H9 (cell line): Measurements from ENCODE around the gene TBC1D19. TPM values are rescaled to one million over a fixed set of nuclear protein-coding genes. Genes with fewer than 3 reads are reported as not detected.

Experiments used
- DNase-seq: peaks from one replicate; pipeline ENCODE4 v3.0.0-alpha.2; 2017
- H2AFZ ChIP-seq: one replicate; pipeline ENCODE4 v1.6.1; 2013; ENCODE audit warnings: mild to moderate bottlenecking, low read length, control low read depth, moderate library complexity
- H2AK5ac ChIP-seq: 2 replicates; pipeline ENCODE4 v1.6.1; 2013; ENCODE audit warnings: low read length, control low read depth, mixed read lengths; ENCODE audit not compliant: insufficient read length
- H2BK120ac ChIP-seq: one replicate; pipeline ENCODE4 v1.6.1; 2013; ENCODE audit warnings: low read depth, mild to moderate bottlenecking, low read length, control low read depth, inconsistent platforms; ENCODE audit not compliant: poor library complexity, severe bottlenecking
- H2BK12ac ChIP-seq: 2 replicates; pipeline ENCODE4 v1.6.1; 2013; ENCODE audit warnings: low read length, control low read depth, mixed read lengths, low read depth; ENCODE audit not compliant: insufficient read length
- H2BK15ac ChIP-seq: 2 replicates; pipeline ENCODE4 v1.6.1; 2013; ENCODE audit warnings: low read depth, low read length, control low read depth
- H2BK20ac ChIP-seq: one replicate; pipeline ENCODE4 v1.6.1; 2013; ENCODE audit warnings: low read depth, mild to moderate bottlenecking, low read length, control low read depth, inconsistent platforms; ENCODE audit not compliant: poor library complexity, severe bottlenecking
- H2BK5ac ChIP-seq: 2 replicates; pipeline ENCODE4 v1.6.1; 2013; ENCODE audit warnings: low read length, control low read depth, mixed read lengths; ENCODE audit not compliant: insufficient read length
- H3K14ac ChIP-seq: 2 replicates; pipeline ENCODE4 v1.6.1; 2013; ENCODE audit warnings: low read length, control low read depth; ENCODE audit not compliant: insufficient read depth
- H3K18ac ChIP-seq: 2 replicates; pipeline ENCODE4 v1.6.1; 2013; ENCODE audit warnings: low read depth, mild to moderate bottlenecking, mixed read lengths, low read length, control low read depth; ENCODE audit not compliant: insufficient read length
- H3K23ac ChIP-seq: 2 replicates; pipeline ENCODE4 v1.6.1; 2013; ENCODE audit warnings: low read length, control low read depth, mixed read lengths, low read depth; ENCODE audit not compliant: insufficient read length
- H3K23me2 ChIP-seq: 2 replicates; pipeline ENCODE4 v1.6.1; 2013; ENCODE audit warnings: low read depth, mild to moderate bottlenecking, mixed read lengths, low read length, control low read depth; ENCODE audit not compliant: insufficient read length, poor library complexity, severe bottlenecking
- H3K27ac ChIP-seq: 2 replicates; pipeline ENCODE4 v1.5.1; 2013; ENCODE audit warnings: low read length, control low read depth, mixed read lengths, low read depth; ENCODE audit not compliant: insufficient read length
- H3K27me3 ChIP-seq: 2 replicates; pipeline ENCODE4 v1.6.1; 2013; ENCODE audit warnings: low read length, control low read depth, inconsistent platforms; ENCODE audit not compliant: insufficient read depth
- H3K4ac ChIP-seq: 2 replicates; pipeline ENCODE4 v1.6.1; 2013; ENCODE audit warnings: low read depth, mild to moderate bottlenecking, control low read depth, inconsistent platforms, low read length, moderate library complexity
- H3K4me1 ChIP-seq: 2 replicates; pipeline ENCODE4 v1.6.1; 2013; ENCODE audit warnings: low read length, control low read depth, inconsistent platforms; ENCODE audit not compliant: insufficient read depth
- H3K4me2 ChIP-seq: 2 replicates; pipeline ENCODE4 v1.6.1; 2013; ENCODE audit warnings: low read length, control low read depth, mixed read lengths; ENCODE audit not compliant: insufficient read length, insufficient read depth
- H3K56ac ChIP-seq: 2 replicates; pipeline ENCODE4 v1.6.1; 2013; ENCODE audit warnings: low read depth, mild to moderate bottlenecking, mixed read lengths, low read length, control low read depth; ENCODE audit not compliant: insufficient read length
- H3K79me1 ChIP-seq: 2 replicates; pipeline ENCODE4 v1.6.1; 2013; ENCODE audit warnings: low read depth, mild to moderate bottlenecking, moderate library complexity, low read length, control low read depth, inconsistent platforms; ENCODE audit not compliant: insufficient read depth, poor library complexity, severe bottlenecking
- H3K79me2 ChIP-seq: 2 replicates; pipeline ENCODE4 v1.6.1; 2013; ENCODE audit warnings: low read length, control low read depth, inconsistent platforms; ENCODE audit not compliant: insufficient read depth
- H3K9ac ChIP-seq: 2 replicates; pipeline ENCODE4 v1.6.1; 2013; ENCODE audit warnings: low read length, control low read depth, mixed read lengths; ENCODE audit not compliant: insufficient read length; ENCODE audit errors: extremely low read depth
- H3K9me3 ChIP-seq: one replicate; pipeline ENCODE4 v1.6.1; 2013; ENCODE audit warnings: low read depth, low read length, inconsistent platforms; ENCODE audit not compliant: control insufficient read depth
- H3T11ph ChIP-seq: one replicate; pipeline ENCODE4 v1.6.1; 2013; ENCODE audit warnings: mild to moderate bottlenecking, low read length, control low read depth, inconsistent platforms
- H4K20me1 ChIP-seq: one replicate; pipeline ENCODE4 v1.6.1; 2013; ENCODE audit not compliant: control insufficient read depth, insufficient read length, insufficient read depth
- H4K5ac ChIP-seq: 2 replicates; pipeline ENCODE4 v1.6.1; 2013; ENCODE audit warnings: low read depth, mild to moderate bottlenecking, mixed read lengths, low read length, control low read depth; ENCODE audit not compliant: insufficient read length
- H4K8ac ChIP-seq: replicated peaks from 2 replicates; pipeline ENCODE4 v1.6.1; 2013; ENCODE audit warnings: low read length, control low read depth, mixed read lengths, low read depth; ENCODE audit not compliant: insufficient read length
- H4K91ac ChIP-seq: 2 replicates; pipeline ENCODE4 v1.6.1; 2013; ENCODE audit warnings: low read depth, mild to moderate bottlenecking, moderate library complexity, mixed read lengths, low read length, control low read depth; ENCODE audit not compliant: insufficient read length
- H3K27ac Mint-ChIP-seq, 3 experiments: 2 replicates in 2 of 3; 3 replicates in 1 of 3; pipeline ENCODE4 v1.8.0; 2020 to 2021; ENCODE audit warnings: mixed read lengths in 3 of 3, mild to moderate bottlenecking in 1 of 3, moderate library complexity in 1 of 3
- H3K27me3 Mint-ChIP-seq: 2 replicates; pipeline ENCODE4 v1.8.0; 2021; ENCODE audit warnings: low read depth, mild to moderate bottlenecking, moderate library complexity, mixed read lengths
- H3K36me3 Mint-ChIP-seq, 3 experiments: 2 replicates in 2 of 3; 3 replicates in 1 of 3; pipeline ENCODE4 v1.8.0; 2020 to 2021; ENCODE audit warnings: low read depth in 3 of 3, mixed read lengths in 3 of 3; ENCODE audit not compliant: insufficient read depth in 1 of 3
- H3K4me1 Mint-ChIP-seq, 2 experiments: 2 replicates each; pipeline ENCODE4 v1.8.0; 2020; ENCODE audit warnings: mixed read lengths in 2 of 2
- H3K4me3 Mint-ChIP-seq, 2 experiments: 2 replicates in 1 of 2; 3 replicates in 1 of 2; pipeline ENCODE4 v1.8.0; 2020 to 2021; ENCODE audit warnings: mild to moderate bottlenecking in 2 of 2, mixed read lengths in 2 of 2, moderate library complexity in 1 of 2
- H3K9me3 Mint-ChIP-seq, 2 experiments: 2 replicates in 1 of 2; 3 replicates in 1 of 2; pipeline ENCODE4 v1.8.0; 2020; ENCODE audit warnings: mild to moderate bottlenecking in 2 of 2, mixed read lengths in 2 of 2, moderate library complexity in 1 of 2
- CTCF ChIP-seq: fragments of 200-600 bp; sonication (generic); conservative IDR thresholded peaks from 3 replicates; pipeline ENCODE4 v1.8.0; 2021; ENCODE audit warnings: antibody characterized with exemption, mild to moderate bottlenecking
- WGBS: extraction: QIAGEN DNeasy Blood & Tissue Kit; methylation state at CpG from one replicate; pipeline ENCODE4 v1.1.7; 2013; ENCODE audit warnings: missing lambda C conversion rate, low lambda C conversion rate, mixed read lengths; ENCODE audit not compliant: insufficient read length; ENCODE audit errors: extremely low coverage; 5-methylcytosine and 5-hydroxymethylcytosine counted together
- total RNA-seq: library from RNA; stranded (reverse); gene quantifications from 2 replicates; pipeline ENCODE4 v1.2.1, GENCODE V29; 2021

The TBC1D19 gene
- total RNA-seq, 1 experiment from 2014 or later, result 3.2 TPM

GRCh38 chr4:26594778-26595177 is 10.9 kb downstream of the TBC1D19 start:
- Histone ChIP-seq H2BK15ac (no peak overlapping the region), H3K9ac (no peak overlapping the region), H3K4me2 (no peak overlapping the region), H2AK5ac (no peak overlapping the region), H4K8ac (no peak overlapping the region), H3K56ac (no peak overlapping the region), H2BK120ac (no peak overlapping the region), H3K27ac (no peak overlapping the region), H3K23me2 (no peaks in the 10 kb centered on the region), H2BK5ac (no peak overlapping the region), H3K18ac (no peak overlapping the region), H4K20me1 (no peaks in the 10 kb centered on the region), H3K4me1 (no peaks in the 10 kb centered on the region), H3K79me2 (no peaks in the 10 kb centered on the region), H3K4ac (no peak overlapping the region), H3K14ac (no peak overlapping the region), H2BK20ac (no peak overlapping the region), H3K23ac (no peak overlapping the region), H3K79me1 (no peaks in the 10 kb centered on the region), H2BK12ac (no peak overlapping the region), H4K5ac (no peak overlapping the region), H2AFZ (no peak overlapping the region), H3K9me3 (no peaks in the 10 kb centered on the region), H3T11ph (no peak overlapping the region), H4K91ac (no peak overlapping the region), H3K27me3 (no peaks in the 10 kb centered on the region)
- no CpG with 5 or more reads among the region's 6 CpGs for WGBS
- no peak for DNase-seq
- Mint-ChIP-seq H3K36me3 (no peaks in the 10 kb centered on the region; a peak in 1 of 7 replicates), H3K9me3 (0 out of 5 replicates have a peak, but pooled peaks cover 0 to 2% of the 10 kb centered on the region in 2 experiments), H3K27ac (no peak overlapping the region), H3K4me3 (no peak overlapping the region), H3K27me3 (no peaks in the 10 kb centered on the region), H3K4me1 (peaks cover 3% of the 10 kb centered on the region in 2 experiments)
- no peak for TF ChIP-seq CTCF
